K562 (cell line): Measurements from ENCODE around the gene BRWD1. TPM values are rescaled to one million over a fixed set of nuclear protein-coding genes. Genes with fewer than 3 reads are reported as not detected.

Experiments
- BRD9 ChIP-seq: fragments of 450-650 bp; IDR thresholded peaks from 2 replicates; pipeline ENCODE4 v1.6.1; 2018; ENCODE audit warnings: low read depth; ENCODE audit not compliant: partially characterized antibody
- CEBPB ChIP-seq: fragments of 450-650 bp; IDR thresholded peaks from 2 replicates; pipeline ENCODE4 v1.6.1; 2016; ENCODE audit warnings: missing genetic modification characterization, missing compliant biosample characterization
- CHD4 ChIP-seq: fragments of 200-600 bp; sonication (generic); IDR thresholded peaks from 3 replicates; pipeline ENCODE4 v1.6.1; 2012; ENCODE audit warnings: low read depth, mild to moderate bottlenecking, mixed read lengths, low read length, inconsistent platforms; ENCODE audit not compliant: insufficient read depth, insufficient replicate concordance, poor library complexity, severe bottlenecking
- DPF2 ChIP-seq: fragments of 450-650 bp; IDR thresholded peaks from 2 replicates; pipeline ENCODE4 v1.6.1; 2016
- ETS2 ChIP-seq: IDR thresholded peaks from 2 replicates; pipeline ENCODE4 v1.6.1; 2016; ENCODE audit warnings: borderline replicate concordance, missing genetic modification characterization, mild to moderate bottlenecking, moderate library complexity, missing compliant biosample characterization; ENCODE audit not compliant: poor library complexity, severe bottlenecking
- FOSL1 ChIP-seq: fragments of 200-800 bp; sonication (Bioruptor generic); conservative IDR thresholded peaks from 2 replicates; pipeline ENCODE4 v1.6.1; 2016; ENCODE audit warnings: missing genetic modification characterization, missing compliant biosample characterization
- GATAD2B ChIP-seq: fragments of 450-650 bp; IDR thresholded peaks from 2 replicates; pipeline ENCODE4 v1.6.1; 2017; ENCODE audit warnings: mild to moderate bottlenecking, borderline replicate concordance
- HDAC2 ChIP-seq: fragments of 450-650 bp; IDR thresholded peaks from 2 replicates; pipeline ENCODE4 v1.6.1; 2016; ENCODE audit warnings: mild to moderate bottlenecking
- NCOA6 ChIP-seq: fragments of 450-650 bp; IDR thresholded peaks from 2 replicates; pipeline ENCODE4 v1.6.1; 2017; ENCODE audit warnings: mild to moderate bottlenecking
- NFE2 ChIP-seq: IDR thresholded peaks from 2 replicates; pipeline ENCODE4 v1.6.1; 2014; ENCODE audit warnings: antibody characterized with exemption, low read depth
- PTRF ChIP-seq: fragments of 450-650 bp; IDR thresholded peaks from 2 replicates; pipeline ENCODE4 v1.6.1; 2016; ENCODE audit warnings: mild to moderate bottlenecking, missing genetic modification characterization, missing compliant biosample characterization
- SMAD4 ChIP-seq: fragments of 250-450 bp; sonication (Bioruptor Pico); conservative IDR thresholded peaks from 2 replicates; pipeline ENCODE4 v1.8.0; 2021; ENCODE audit warnings: inconsistent platforms, mild to moderate bottlenecking, moderate library complexity
- SNIP1 ChIP-seq: fragments of 450-650 bp; IDR thresholded peaks from 2 replicates; pipeline ENCODE4 v1.7.1; 2017; ENCODE audit warnings: low read depth, mild to moderate bottlenecking
- TEAD2 ChIP-seq: fragments of 450-650 bp; IDR thresholded peaks from 2 replicates; pipeline ENCODE4 v1.6.1; 2016; ENCODE audit warnings: missing genetic modification characterization, control low read depth, missing compliant biosample characterization
- ZC3H11A ChIP-seq: IDR thresholded peaks from 2 replicates; pipeline ENCODE4 v1.6.1; 2012; ENCODE audit warnings: low read depth, low read length, improper control_type of control experiment
- ZFX ChIP-seq: sonication (generic); formaldehyde crosslinking; IDR thresholded peaks from 2 replicates; pipeline ENCODE4 v1.8.0; 2022; ENCODE audit warnings: mild to moderate bottlenecking, missing genetic modification reagents, moderate library complexity
- ZNF232 ChIP-seq: sonication (generic); formaldehyde crosslinking; IDR thresholded peaks from 2 replicates; pipeline ENCODE4 v1.8.0; 2022; ENCODE audit warnings: mild to moderate bottlenecking, missing genetic modification reagents
- ZNF436 ChIP-seq: fragments of 250-450, 450-650 bp; sonication (Bioruptor Pico); formaldehyde crosslinking; IDR thresholded peaks from 2 replicates; pipeline ENCODE4 v1.7.0; 2020; ENCODE audit warnings: mild to moderate bottlenecking
- ZNF75A ChIP-seq: fragments of 450-650 bp; formaldehyde crosslinking; IDR thresholded peaks from 2 replicates; pipeline ENCODE4 v1.4.0; 2020; ENCODE audit warnings: mild to moderate bottlenecking
- polyA plus RNA-seq, 8 experiments: library from polyadenylated mRNA; depleted of rRNA in 4 of 8; stranded (reverse) in 5 of 8; unstranded in 3 of 8; fragments of >200 nt; fragmentation: Nextera tagmentation in 2 of 8; fragmentation: Illumina TruSeq in 1 of 8; extraction: Ambion mirVana in 2 of 8; extraction: Trizol in 1 of 8; gene quantifications; 2 replicates each; pipeline versions ENCODE4 v1.2.1 to v1.2.3, GENCODE V29; 2011 to 2014; ENCODE audit warnings: inconsistent platforms in 1 of 8, missing spikeins in 1 of 8
- total RNA-seq, 7 experiments: library from RNA; depleted of rRNA in 6 of 7; stranded (reverse); fragments of >200 nt in 6 of 7; fragmentation: Illumina TruSeq in 2 of 7; extraction: Trizol in 2 of 7; gene quantifications; 2 replicates each; pipeline versions ENCODE4 v1.2.1 to v1.2.3, GENCODE V29; 2011 to 2021; ENCODE audit warnings: low replicate concordance in 1 of 7
- TF ChIP-seq, protein P1 (sequence below), 3 experiments: IDR thresholded peaks in 2 of 3; conservative IDR thresholded peaks in 1 of 3; 2 replicates each; pipeline ENCODE4 v1.5.1; 2011 to 2012; ENCODE audit warnings: low read length in 3 of 3, mild to moderate bottlenecking in 3 of 3, control low read depth in 2 of 3, improper control_type of control experiment in 1 of 3, inconsistent platforms in 1 of 3, low read depth in 1 of 3, mixed read lengths in 1 of 3, moderate library complexity in 1 of 3; ENCODE audit not compliant: insufficient read depth in 2 of 3
- TF ChIP-seq, protein P2 (sequence below): fragments of 200-800 bp; sonication (Bioruptor generic); IDR thresholded peaks from 2 replicates; pipeline ENCODE4 v1.6.1; 2017; ENCODE audit warnings: missing genetic modification characterization, missing compliant biosample characterization

Gene BRWD1
- total and polyA plus RNA-seq, 9 of the 15 experiments (the other 6 are each of a cell fraction or from before 2014, with no cell fraction given): 10.1 to 60.2 (median 34.1) TPM

DNA sequence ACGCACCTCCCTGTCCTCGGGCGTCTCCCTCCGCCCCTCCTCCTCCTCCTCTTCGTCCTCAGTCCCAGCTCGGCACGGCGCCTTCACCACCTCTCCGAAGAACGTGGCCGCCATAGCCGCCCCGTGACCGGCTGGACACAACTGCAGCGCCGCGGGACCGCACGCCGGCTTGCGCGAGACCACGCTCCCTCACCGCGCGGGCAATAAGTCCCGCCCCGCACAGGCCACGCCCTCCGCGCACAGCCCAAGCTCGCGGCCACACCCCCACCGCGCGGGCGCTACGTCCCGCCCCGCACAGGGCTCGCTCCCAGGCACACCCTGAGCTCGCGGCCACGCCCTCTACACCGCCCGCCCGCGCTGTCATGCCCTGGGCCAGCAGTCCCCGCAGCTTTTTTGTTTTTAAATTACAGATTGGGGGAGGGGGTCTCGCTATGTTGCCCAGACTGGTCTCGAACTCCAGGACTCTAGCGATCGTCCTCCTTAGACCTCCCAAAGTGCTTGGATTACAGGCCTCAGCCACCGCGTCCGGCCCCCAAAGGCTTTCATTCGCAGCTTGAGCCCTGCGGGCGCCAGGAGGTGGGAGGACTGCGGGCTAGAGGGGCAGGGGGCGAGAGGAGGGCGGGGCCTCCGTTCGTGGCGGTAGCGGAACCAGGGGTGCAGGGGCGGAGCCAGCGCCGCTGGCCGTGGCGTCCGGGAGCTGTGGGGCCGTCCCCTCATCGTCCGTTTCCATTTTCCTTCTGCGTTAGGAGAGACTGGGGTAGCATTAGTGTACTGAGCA, 130.0 kb downstream of the BRWD1 start, which contains the start of gene PSMG1 (continued):
- TF ChIP-seq, protein P1, sequence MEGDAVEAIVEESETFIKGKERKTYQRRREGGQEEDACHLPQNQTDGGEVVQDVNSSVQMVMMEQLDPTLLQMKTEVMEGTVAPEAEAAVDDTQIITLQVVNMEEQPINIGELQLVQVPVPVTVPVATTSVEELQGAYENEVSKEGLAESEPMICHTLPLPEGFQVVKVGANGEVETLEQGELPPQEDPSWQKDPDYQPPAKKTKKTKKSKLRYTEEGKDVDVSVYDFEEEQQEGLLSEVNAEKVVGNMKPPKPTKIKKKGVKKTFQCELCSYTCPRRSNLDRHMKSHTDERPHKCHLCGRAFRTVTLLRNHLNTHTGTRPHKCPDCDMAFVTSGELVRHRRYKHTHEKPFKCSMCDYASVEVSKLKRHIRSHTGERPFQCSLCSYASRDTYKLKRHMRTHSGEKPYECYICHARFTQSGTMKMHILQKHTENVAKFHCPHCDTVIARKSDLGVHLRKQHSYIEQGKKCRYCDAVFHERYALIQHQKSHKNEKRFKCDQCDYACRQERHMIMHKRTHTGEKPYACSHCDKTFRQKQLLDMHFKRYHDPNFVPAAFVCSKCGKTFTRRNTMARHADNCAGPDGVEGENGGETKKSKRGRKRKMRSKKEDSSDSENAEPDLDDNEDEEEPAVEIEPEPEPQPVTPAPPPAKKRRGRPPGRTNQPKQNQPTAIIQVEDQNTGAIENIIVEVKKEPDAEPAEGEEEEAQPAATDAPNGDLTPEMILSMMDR (IDR thresholded peaks at IDR 0.05 in 2 of 3, conservative IDR thresholded peaks at IDR 0.05 in 1 of 3; ENCODE audit: insufficient read depth in 2 of 3, low read depth in 1 of 3, low read length in 3 of 3): no peak
- TF ChIP-seq BRD9: peak; percentile 54
- TF ChIP-seq CEBPB (tag): no peak
- peak; percentile 71 for TF ChIP-seq DPF2
- TF ChIP-seq ZNF75A (CRISPR knock-in tag): 0 out of 2 replicates have a peak, but pooled peaks have one; percentile 38
- no peak; the same call in 1 of the 2 replicates for TF ChIP-seq GATAD2B
- no peak for TF ChIP-seq FOSL1
- TF ChIP-seq ETS2 (tag): no peak
- 0 out of 2 replicates have a peak, but pooled peaks have one; percentile 23 for TF ChIP-seq ZNF232 (CRISPR knock-in tag)
- TF ChIP-seq ZFX (CRISPR knock-in tag): peak; percentile 98
- TF ChIP-seq PTRF: no peak
- TF ChIP-seq ZNF436 (CRISPR knock-in tag): no peak
- no peak for TF ChIP-seq NCOA6
- no peak for TF ChIP-seq NFE2
- no peak for TF ChIP-seq CHD4
- TF ChIP-seq, protein P2, sequence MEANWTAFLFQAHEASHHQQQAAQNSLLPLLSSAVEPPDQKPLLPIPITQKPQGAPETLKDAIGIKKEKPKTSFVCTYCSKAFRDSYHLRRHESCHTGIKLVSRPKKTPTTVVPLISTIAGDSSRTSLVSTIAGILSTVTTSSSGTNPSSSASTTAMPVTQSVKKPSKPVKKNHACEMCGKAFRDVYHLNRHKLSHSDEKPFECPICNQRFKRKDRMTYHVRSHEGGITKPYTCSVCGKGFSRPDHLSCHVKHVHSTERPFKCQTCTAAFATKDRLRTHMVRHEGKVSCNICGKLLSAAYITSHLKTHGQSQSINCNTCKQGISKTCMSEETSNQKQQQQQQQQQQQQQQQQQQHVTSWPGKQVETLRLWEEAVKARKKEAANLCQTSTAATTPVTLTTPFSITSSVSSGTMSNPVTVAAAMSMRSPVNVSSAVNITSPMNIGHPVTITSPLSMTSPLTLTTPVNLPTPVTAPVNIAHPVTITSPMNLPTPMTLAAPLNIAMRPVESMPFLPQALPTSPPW: peak; percentile 93
- no peak; the same call in 1 of the 2 replicates for TF ChIP-seq HDAC2
- no peak for TF ChIP-seq TEAD2
- TF ChIP-seq SMAD4 (CRISPR knock-in tag): no peak; the same call in 1 of the 2 replicates
- peak; percentile 68; the same call in 1 of the 2 replicates for TF ChIP-seq SNIP1
- TF ChIP-seq ZC3H11A: no peak
